ENCODE data around the gene ST6GALNAC2.

The ST6GALNAC2 gene

GRCh38 chr17:76553178-76553908 is 32.3 kb downstream of the ST6GALNAC2 start:
- no peak for DNase-seq

DNA sequence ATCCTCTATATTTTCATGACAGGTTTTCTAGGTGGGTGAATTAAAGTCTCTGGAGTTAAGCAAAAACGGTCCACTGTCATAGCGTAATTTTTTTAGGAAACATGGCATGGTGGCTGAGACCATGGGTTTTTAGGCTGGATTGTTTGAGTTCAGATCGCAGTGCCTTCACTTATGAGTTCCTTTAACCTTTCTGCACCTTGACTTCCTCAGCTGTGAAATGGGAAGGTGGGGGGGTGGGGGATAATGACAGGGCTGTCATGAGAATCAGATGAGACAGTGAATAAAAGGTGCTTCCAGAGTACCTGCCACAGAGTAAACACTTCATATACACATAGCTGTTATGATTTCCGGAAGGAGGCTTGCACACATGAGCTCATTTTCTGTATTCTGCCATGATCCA is 34.0 kb downstream of the ST6GALNAC2 start:
- no peak for DNase-seq

GRCh38 chr17:76550712-76551615 is 34.7 kb downstream of the ST6GALNAC2 start:
- DNase-seq, result no peak

DNA sequence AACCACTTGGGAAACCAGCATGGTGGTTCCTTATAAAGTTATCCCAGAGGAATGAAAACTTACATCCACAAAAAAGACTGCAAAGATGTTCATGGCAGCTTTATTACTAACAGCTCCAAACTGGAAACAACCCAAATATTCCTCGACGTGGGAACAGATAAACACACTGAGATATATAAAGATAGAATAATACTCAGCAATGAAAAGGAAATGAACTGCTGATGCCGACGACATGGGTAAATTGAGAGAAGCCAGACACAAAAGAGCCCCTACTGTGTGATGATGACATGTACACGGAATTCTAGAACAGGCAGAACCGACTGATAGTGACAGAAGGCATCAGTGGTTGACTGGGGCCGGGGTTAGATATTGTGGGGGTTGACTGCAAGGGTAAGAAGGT is 36.1 kb downstream of the ST6GALNAC2 start:
- no peak for DNase-seq

- no peak for DNase-seq
These were observed 36.5 kb downstream of the ST6GALNAC2 start for GRCh38 chr17:76549215-76549518.

- DNase-seq, result no peak
These were observed 37.1 kb downstream of the ST6GALNAC2 start for GRCh38 chr17:76548378-76549214.

- DNase-seq, result no peak
These were observed 37.9 kb downstream of the ST6GALNAC2 start for GRCh38 chr17:76547642-76548202.

- peak; percentile 93 for DNase-seq
These were observed 38.4 kb downstream of the ST6GALNAC2 start for GRCh38 chr17:76547183-76547641.

GRCh38 chr17:76546556-76547182 is 39.0 kb downstream of the ST6GALNAC2 start:
- DNase-seq, result no peak

DNA sequence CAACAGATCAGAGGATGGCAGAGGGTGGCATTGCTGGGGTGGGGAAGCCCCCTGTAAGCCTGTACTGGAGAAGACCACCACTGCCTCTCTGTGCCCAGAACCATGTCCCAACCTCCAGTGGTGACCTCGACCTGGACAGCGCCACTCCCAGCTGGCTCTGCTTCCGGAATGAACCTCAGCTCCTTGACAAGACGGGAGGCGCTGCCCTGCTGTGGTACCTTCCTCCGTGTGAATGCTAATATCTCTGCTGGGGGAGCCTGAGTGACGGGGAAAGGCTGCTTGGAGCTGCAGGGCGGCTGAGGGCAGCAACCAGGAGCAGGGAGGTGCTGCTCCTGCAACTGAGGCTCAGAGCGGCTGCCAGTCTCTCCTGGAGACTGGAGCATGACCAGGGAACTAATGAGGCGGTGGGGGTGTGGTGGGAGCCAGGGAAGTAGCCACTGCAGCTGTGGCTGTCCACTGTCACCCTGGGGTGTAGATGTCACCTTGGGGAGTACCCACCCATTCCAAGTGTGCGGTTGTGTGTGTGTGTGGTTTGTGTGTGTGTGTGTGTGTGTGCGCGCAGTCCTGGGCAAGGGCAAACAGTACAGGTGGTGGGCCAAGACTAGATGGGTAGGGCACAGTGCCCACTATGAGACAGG is 39.6 kb downstream of the ST6GALNAC2 start:
- no peak for DNase-seq

DNA sequence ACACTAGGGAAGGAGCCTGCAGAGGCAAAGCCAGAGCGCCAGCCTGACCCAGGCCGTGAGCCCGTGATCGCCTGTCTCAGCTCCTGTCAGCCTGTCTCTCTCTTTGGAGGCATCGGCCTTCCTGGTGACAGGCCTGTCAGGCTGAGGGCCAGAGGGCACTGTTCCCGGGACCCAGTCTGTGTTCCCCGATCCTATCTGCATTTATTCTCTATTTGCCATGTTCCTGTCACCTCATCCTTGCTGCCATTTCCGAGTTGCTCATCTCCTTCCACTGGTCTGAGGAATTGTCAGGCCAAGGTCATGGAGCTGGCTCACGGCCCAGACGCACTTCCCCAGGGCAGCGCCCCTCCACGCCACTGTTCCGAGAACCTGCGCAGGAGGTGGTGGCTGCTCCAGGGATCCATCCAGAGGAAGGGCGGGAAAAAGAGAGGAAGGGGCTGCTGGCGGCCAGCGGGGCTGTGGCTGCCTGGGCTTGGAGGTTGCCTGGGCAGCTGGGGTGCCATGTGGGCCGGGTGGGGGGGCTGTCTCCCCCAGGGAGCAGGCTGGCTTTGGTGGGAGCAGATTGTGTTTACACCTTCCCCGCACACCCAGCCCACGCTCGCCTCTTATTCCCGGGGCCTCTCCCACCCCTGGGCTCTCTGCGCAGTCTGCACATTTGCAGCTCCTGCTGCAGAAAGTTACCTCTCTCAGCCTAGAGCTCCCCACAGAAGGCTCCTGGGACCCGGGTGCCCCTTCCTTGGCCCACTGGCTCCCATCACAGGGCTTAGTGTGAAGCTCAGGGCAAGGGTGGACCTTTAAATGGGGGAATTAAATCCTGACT is 40.9 kb downstream of the ST6GALNAC2 start:
- DNase-seq, result peak in 1 of 2 experiments; percentile 59

DNA sequence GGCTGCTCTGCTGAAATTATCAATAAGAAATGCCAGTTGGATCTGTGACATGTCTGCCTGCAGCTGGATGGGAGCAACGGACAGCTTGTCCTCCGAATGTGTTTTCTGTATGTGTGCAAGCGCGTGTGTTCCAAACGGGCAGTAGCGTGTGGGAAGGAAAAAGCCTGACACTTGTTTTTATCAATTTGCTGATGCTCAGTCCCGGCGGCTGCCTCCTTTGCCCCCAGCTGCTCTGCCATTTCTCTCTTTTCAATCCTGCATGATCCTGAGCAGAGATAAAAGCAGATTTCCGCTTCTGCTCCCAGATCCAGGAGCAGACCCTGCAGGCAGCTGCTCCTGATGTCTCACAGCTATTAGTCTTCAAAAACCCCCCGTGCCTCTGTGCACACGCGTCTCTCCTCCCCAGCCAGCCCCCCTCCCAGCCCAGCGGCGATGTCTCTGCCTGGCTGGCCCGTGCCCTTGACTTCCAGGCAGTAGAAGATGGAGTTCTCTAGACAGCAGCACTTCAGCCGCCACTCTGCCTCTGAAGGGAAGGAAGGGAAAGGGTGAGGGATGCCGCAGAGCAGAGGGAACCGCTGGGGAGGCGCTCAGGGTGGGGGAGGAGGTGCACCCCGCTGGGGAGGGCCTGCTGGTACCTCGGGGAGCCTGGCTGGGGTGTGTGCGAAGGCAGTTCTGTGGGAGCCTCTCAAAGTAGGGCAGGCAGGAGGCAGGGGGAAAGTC is 41.7 kb downstream of the ST6GALNAC2 start:
- peak; percentile 62 to 71 for DNase-seq

DNA sequence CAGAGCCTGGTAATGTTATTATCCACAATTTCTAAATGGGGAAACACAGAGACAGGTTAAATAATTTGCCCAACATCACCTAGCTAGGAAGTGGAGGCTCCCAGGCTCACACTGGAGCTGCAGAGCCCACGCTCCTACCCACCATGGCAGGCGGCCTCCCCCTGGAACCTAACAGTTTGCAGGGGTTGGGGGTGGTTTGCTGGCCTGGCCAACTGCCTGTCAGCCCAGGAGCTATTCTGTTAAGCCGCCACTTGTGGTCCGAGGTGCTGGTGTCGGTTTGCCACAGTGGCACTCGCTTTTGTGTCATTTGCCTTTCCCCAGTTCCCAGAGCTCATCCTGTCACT is 42.2 kb downstream of the ST6GALNAC2 start:
- DNase-seq, result peak in 1 of 2 experiments; percentile 70

DNA sequence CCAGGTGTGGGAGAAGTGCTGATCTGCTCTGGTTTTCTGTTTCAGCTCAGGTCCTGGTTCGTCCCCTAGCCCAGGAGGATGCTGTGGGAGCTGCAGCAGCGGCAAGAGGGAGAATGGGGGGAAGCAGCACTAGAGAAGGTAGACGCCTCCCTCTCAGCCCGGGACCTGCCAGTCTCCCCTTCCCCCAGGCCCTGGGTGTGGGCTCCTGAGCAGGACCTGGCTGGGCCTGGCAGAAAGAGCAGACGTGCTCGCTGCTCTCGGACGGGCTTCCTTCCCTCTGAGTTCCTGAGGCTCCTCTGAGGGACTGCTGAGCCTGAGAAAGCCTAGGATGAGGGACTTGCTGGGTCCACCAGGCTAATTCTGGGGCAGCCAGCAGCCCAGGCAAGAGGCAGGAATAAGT is 42.7 kb downstream of the ST6GALNAC2 start:
- DNase-seq, result no peak

DNA sequence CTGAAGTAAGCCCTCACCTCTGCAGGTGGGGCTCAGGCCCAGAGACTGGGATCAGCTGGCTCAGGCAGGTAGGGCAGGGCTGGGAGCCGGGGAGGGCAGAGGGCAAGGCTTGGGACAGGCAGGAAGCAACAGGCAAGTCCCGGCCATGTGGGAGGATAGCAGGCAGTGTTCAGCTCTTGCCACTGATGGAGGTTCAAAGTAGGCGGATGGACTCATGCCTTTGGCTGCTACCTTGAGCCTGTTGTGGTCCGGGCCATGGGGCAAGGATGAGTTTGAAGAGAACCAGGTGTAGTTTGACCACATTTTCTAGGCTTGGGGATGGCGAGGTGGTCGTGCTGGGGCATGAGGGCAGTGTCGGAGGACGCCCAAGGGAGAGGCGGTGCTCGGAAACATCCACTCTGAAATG is 43.1 kb downstream of the ST6GALNAC2 start:
- no peak for DNase-seq

DNA sequence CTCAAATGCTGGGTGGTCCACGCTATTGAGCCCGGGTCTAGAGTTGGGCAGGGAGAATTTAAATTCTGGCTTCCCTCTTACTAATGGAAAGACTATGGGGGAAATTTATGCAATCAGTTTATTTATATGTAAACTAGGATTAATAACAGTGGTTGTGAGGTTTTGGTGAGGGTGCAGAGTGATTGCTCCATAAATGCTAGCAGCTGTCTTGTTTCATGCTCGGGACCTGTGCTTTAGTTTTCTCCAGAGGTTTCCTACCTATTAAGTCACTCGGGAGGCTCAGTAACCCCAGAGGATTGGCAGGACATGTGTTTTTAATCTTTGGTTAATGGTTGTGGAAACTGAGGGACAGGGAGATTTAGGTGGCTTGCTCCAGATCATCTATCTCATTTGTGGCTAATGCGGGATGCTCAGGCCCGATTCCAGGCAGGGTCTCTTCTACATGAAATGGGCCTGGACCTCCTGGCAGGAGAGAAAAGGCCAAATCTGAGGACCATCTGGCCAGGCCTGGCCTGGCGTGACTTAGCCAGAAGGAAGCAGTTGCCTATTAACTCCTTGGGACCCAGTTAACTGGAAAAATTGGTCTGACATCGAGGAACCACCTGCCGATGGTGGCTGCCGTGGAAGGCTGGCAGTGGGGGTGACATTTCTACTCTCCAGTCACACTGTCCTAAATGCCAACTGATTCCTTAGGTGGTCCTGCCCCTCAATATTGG is 43.8 kb downstream of the ST6GALNAC2 start:
- no peak for DNase-seq

GRCh38 chr17:76540381-76541300 is 45.0 kb downstream of the ST6GALNAC2 start:
- peak; percentile 100 for DNase-seq

DNA sequence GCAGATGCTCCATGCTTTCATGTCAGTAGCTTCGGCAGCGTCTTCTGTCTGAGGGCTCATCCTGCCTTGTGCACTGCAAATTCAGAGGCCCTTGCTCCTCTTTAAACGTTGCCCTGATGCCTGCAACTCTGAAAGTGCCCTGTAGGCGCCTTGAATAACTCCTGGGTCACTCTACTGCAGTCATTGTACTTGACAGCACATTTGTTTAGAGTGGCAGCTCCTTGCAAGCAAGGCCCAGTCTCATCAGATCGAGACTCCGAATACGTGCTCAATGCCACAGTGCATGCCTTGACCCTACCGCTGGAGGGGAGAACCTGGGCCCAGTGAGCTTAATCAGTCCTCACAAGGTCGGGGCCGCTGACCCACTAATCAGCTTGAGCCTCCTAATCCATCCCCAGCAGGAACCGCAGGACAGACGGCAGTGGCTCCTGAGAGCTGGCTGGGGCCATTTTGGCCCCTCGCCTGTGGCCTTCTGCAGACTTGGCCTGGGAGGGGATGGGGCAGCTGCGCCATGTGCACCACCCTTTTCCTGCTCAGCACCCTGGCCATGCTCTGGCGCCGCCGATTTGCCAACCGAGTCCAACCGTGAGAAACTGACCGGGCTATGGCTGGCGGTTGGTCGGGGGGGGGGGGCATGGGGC is 45.9 kb downstream of the ST6GALNAC2 start, which contains the start of gene PRCD:
PRCD (plus strand) TSS at position 414 of the 641 bp plus-strand sequence; CDS start at position 512, 98 bp downstream.
- DNase-seq, result no peak
